NT2/D1 (cell line): ENCODE results near the gene PACC1.

Experiments
- DNase-seq: peaks from one replicate; pipeline ENCODE4 v3.0.0-alpha.2; 2011; ENCODE audit warnings: low read depth, low spot score
- H3K27me3 ChIP-seq: 2 replicates; pipeline ENCODE4 v1.6.0; 2011; ENCODE audit warnings: mild to moderate bottlenecking; ENCODE audit not compliant: insufficient read length, insufficient read depth
- H3K36me3 ChIP-seq: 2 replicates; pipeline ENCODE4 v1.6.1; 2011; ENCODE audit warnings: mild to moderate bottlenecking, low read length, mixed read lengths; ENCODE audit not compliant: insufficient read depth, insufficient read length
- H3K4me1 ChIP-seq: 2 replicates; pipeline ENCODE4 v1.5.1; 2011; ENCODE audit not compliant: insufficient read depth, insufficient read length
- H3K4me3 ChIP-seq: 2 replicates; pipeline ENCODE4 v1.5.1; 2011; ENCODE audit warnings: low read depth; ENCODE audit not compliant: insufficient read length
- H3K9ac ChIP-seq: 2 replicates; pipeline ENCODE4 v1.6.0; 2011; ENCODE audit warnings: low read depth; ENCODE audit not compliant: insufficient read length
- H3K9me3 ChIP-seq: 2 replicates; pipeline ENCODE4 v1.5.1; 2011; ENCODE audit warnings: mild to moderate bottlenecking, low read length; ENCODE audit not compliant: insufficient read depth
- SUZ12 ChIP-seq: IDR thresholded peaks from 2 replicates; pipeline ENCODE4 v1.6.1; 2011; ENCODE audit not compliant: insufficient read length, insufficient read depth; ENCODE audit errors: extremely low read depth
- YY1 ChIP-seq: IDR thresholded peaks from 2 replicates; pipeline ENCODE4 v1.6.1; 2011; ENCODE audit not compliant: insufficient read length, insufficient read depth
- ZNF274 ChIP-seq: IDR thresholded peaks from 2 replicates; pipeline ENCODE4 v1.6.1; 2011; ENCODE audit warnings: mild to moderate bottlenecking, low read depth, low read length

The PACC1 gene

GRCh38 chr1:212457740-212458338 is 43.2 kb upstream of the PACC1 start:
- H3K4me3 ChIP-seq = no peak overlapping the region
- H3K9ac ChIP-seq = no peak overlapping the region
- TF ChIP-seq ZNF274 = no peak
- TF ChIP-seq YY1 = no peak
- TF ChIP-seq SUZ12 = no peak
- H3K9me3 ChIP-seq = no peaks in the 10 kb centered on the region
- no peaks in the 10 kb centered on the region for H3K36me3 ChIP-seq
- peaks cover 10% of the 10 kb centered on the region for H3K4me1 ChIP-seq
- peak; percentile 91 for DNase-seq
- H3K27me3 ChIP-seq = no peaks in the 10 kb centered on the region

GRCh38 chr1:212455803-212456528 is 41.3 kb upstream of the PACC1 start:
- Histone ChIP-seq H3K27me3 (no peaks in the 10 kb centered on the region), H3K9ac (no peak overlapping the region), H3K36me3 (no peaks in the 10 kb centered on the region), H3K4me1 (peaks cover 10% of the 10 kb centered on the region), H3K4me3 (no peak overlapping the region), H3K9me3 (no peaks in the 10 kb centered on the region)
- TF ChIP-seq YY1 (no peak), ZNF274 (no peak)
- DNase-seq = peak; percentile 91

DNA sequence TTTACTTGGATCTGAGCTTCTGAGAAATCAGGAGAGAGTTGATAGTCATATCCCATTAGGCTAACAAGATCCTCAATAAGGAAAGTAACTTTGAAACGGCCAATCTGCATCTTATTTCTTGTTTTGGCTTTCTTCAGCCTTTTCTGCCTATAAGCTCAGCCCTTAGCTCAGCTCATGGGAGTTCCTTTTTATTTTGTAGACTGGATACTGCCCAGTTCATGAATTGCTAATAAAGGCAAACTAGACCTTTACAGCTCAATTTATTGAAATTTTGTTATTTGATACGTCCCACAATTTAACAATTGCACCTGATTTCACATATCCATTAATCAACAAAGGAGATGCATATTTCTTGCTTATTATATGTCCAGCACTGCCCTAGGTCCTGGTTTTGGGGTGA is 40.7 kb upstream of the PACC1 start:
- DNase-seq = no peak
- no peaks in the 10 kb centered on the region for H3K9me3 ChIP-seq
- H3K36me3 ChIP-seq = no peaks in the 10 kb centered on the region
- H3K27me3 ChIP-seq = no peaks in the 10 kb centered on the region
- no peak overlapping the region for H3K9ac ChIP-seq
- H3K4me1 ChIP-seq = peaks cover 10% of the 10 kb centered on the region
- no peak overlapping the region for H3K4me3 ChIP-seq
- TF ChIP-seq ZNF274 (no peak), YY1 (no peak), SUZ12 (no peak)

DNA sequence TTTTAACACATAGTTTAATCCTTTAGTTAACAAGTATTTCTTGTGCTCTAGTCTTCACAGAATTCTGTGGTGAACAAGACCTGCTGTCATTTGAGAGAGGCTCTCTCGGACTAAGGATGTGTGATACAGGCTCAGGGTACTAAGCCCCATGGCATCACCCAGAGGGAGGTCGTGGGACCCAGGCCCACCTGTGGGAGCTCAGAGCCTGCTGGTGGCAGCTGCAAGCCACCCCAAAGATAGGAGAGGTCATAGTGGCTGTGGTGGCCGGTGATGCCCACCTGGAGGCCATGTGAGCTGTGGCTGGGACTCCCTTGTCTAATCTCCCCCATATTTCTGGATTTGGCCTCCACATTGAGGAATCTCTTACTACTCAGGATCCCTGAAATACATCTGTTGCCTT is 40.1 kb upstream of the PACC1 start:
- Histone ChIP-seq H3K4me3 (no peak overlapping the region), H3K27me3 (no peaks in the 10 kb centered on the region), H3K9ac (no peak overlapping the region), H3K4me1 (peaks cover 10% of the 10 kb centered on the region), H3K36me3 (no peaks in the 10 kb centered on the region), H3K9me3 (no peaks in the 10 kb centered on the region)
- DNase-seq = no peak
- TF ChIP-seq YY1 (no peak), ZNF274 (no peak), SUZ12 (no peak)

DNA sequence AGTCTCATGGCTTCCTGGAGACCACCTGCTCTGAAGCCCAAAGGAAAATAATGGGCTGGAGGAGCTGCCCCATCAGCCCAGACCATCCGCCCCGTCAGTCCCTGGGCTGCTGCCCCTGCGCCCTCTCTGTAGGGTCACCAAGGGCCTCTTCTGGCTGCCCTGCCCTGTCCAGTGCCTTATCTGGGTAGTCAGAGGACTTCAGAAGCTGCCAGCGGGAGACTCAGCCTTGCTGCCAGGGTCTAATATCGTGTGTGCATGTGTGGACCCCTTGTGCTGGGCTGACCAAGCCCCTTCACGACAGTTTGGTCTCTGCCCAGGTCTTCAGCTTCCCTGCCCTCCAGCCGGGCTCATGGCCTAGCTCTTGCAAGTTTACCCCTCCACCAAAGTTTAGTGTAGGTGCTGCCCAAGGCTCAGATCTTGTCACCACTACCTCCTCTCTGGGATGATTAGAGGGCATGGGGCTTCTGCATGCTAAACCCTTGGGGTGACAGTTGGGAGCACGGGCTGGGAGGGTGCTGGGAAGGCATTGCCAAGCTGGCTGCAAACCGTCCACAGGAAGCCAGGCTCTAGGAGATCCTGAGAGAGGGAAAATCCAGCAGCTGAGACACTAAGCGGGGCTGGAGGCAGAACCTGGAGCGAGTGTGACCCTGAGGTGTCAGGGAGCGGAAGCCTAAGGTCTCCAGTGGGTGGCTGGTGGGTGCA is 38.6 kb upstream of the PACC1 start:
- Histone ChIP-seq H3K4me3 (no peak overlapping the region), H3K9me3 (no peaks in the 10 kb centered on the region), H3K4me1 (peaks cover 10% of the 10 kb centered on the region), H3K27me3 (no peaks in the 10 kb centered on the region), H3K36me3 (no peaks in the 10 kb centered on the region), H3K9ac (no peak overlapping the region)
- DNase-seq = no peak
- TF ChIP-seq YY1 (no peak), ZNF274 (no peak), SUZ12 (no peak)

- TF ChIP-seq YY1 = no peak
- no peak for TF ChIP-seq ZNF274
- no peak for TF ChIP-seq SUZ12
- Histone ChIP-seq H3K27me3 (no peaks in the 10 kb centered on the region), H3K4me1 (peaks cover 8% of the 10 kb centered on the region), H3K9me3 (no peaks in the 10 kb centered on the region), H3K9ac (no peak overlapping the region), H3K36me3 (no peaks in the 10 kb centered on the region), H3K4me3 (no peak overlapping the region)
- no peak for DNase-seq
Measured at GRCh38 chr1:212452323-212453155, 37.9 kb upstream of the PACC1 start.
